Measurements from ENCODE around the gene C4orf54. TPM values are rescaled to one million over a fixed set of nuclear protein-coding genes. Genes with fewer than 3 reads are reported as not detected.

Gene C4orf54
- total RNA-seq, 1 donor from 2014 or later = 6.4 TPM

GRCh38 chr4:99634742-99635360, 22.8 kb downstream of the C4orf54 start:
- DNase-seq (ENCODE audit: missing footprints) = no peak
- ATAC-seq = no peak
- intact Hi-C loops (cut with DNase I) = no loop called here

GRCh38 chr4:99633772-99634171, 23.9 kb downstream of the C4orf54 start:
- intact Hi-C loops (cut with DNase I) = no loop called here
- ATAC-seq (no peak), DNase-seq (ENCODE audit: missing footprints) (no peak)

GRCh38 chr4:99630857-99631360, 26.7 kb downstream of the C4orf54 start:
- DNase-seq (ENCODE audit: missing footprints) = no peak
- intact Hi-C loops (cut with DNase I) = no loop called here
- no peak for ATAC-seq

- no peak for ATAC-seq
- intact Hi-C loops (cut with DNase I) = no loop called here
- DNase-seq (ENCODE audit: missing footprints) = no peak
Measured at GRCh38 chr4:99629962-99630554, 27.6 kb downstream of the C4orf54 start.

- ATAC-seq (peak; percentile 74), DNase-seq (ENCODE audit: missing footprints) (no peak)
- intact Hi-C loops (cut with DNase I) = no loop called here
Measured at GRCh38 chr4:99628040-99628439, 29.6 kb downstream of the C4orf54 start.

- intact Hi-C loops (cut with DNase I) = no loop called here
- ATAC-seq (no peak), DNase-seq (ENCODE audit: missing footprints) (no peak)
Measured at GRCh38 chr4:99625369-99625768, 32.3 kb downstream of the C4orf54 start.

GRCh38 chr4:99624141-99624719, 33.4 kb downstream of the C4orf54 start:
- ATAC-seq = no peak
- no peak for DNase-seq (ENCODE audit: missing footprints)
- intact Hi-C loops (cut with DNase I) = no loop called here

GRCh38 chr4:99622341-99622740, 35.3 kb downstream of the C4orf54 start:
- ATAC-seq = no peak

GRCh38 chr4:99617374-99617773, 40.3 kb downstream of the C4orf54 start:
- ATAC-seq (no peak), DNase-seq (ENCODE audit: missing footprints) (no peak)
- intact Hi-C loops (cut with DNase I) = loop anchor here (5.0 kb wide), 2 partner anchors 55 to 105 kb away; partner anchors contain the start of gene TRMT10A

More at GRCh38 chr4:99622341-99622740, 35.3 kb downstream of the C4orf54 start:
- DNase-seq (ENCODE audit: missing footprints) = no peak
- intact Hi-C loops (cut with DNase I) = no loop called here

- DNase-seq (ENCODE audit: missing footprints) (peak; percentile 40), ATAC-seq (peak; percentile 91)
- intact Hi-C loops (cut with DNase I) = loop anchor here (5.0 kb wide), 2 partner anchors 53 to 107 kb away; partner anchors contain the start of gene TRMT10A
Measured at GRCh38 chr4:99615170-99615820, 42.3 kb downstream of the C4orf54 start.

GRCh38 chr4:99614491-99614890, 43.1 kb downstream of the C4orf54 start:
- no peak for DNase-seq (ENCODE audit: missing footprints)
- intact Hi-C loops (cut with DNase I) = no loop called here
- ATAC-seq = no peak

- ATAC-seq (no peak), DNase-seq (ENCODE audit: missing footprints) (no peak)
- intact Hi-C loops (cut with DNase I) = no loop called here
Measured at GRCh38 chr4:99612704-99613103, 44.9 kb downstream of the C4orf54 start.

- intact Hi-C loops (cut with DNase I) = no loop called here
- ATAC-seq = peak; percentile 40
Measured at GRCh38 chr4:99612281-99612680, 45.3 kb downstream of the C4orf54 start.

GRCh38 chr4:99610605-99611175, 46.9 kb downstream of the C4orf54 start:
- intact Hi-C loops (cut with DNase I) = loop anchor here (1.0 kb wide), 1 partner anchor 195 kb away; no protein-coding TSS in a partner anchor
- ATAC-seq = no peak
- no peak for DNase-seq (ENCODE audit: missing footprints)

More at GRCh38 chr4:99612281-99612680, 45.3 kb downstream of the C4orf54 start:
- DNase-seq (ENCODE audit: missing footprints) = no peak

GRCh38 chr4:99608417-99608816, 49.2 kb downstream of the C4orf54 start:
- intact Hi-C loops (cut with DNase I) = no loop called here
- DNase-seq (ENCODE audit: missing footprints) (no peak), ATAC-seq (no peak)

Measured in Right ventricle myocardium inferior (tissue), 1 donor.